Measurements from ENCODE around the gene PTPA. TPM values are rescaled to one million over a fixed set of nuclear protein-coding genes. Genes with fewer than 3 reads are reported as not detected.

Gene PTPA
- total and polyA plus RNA-seq, 2 donors (not counting 3 experiments of a cell fraction or from before 2014, with no cell fraction given): 97.7 to 121 TPM

GRCh38 chr9:129163753-129164152 is 52.5 kb downstream of the PTPA start:
- CTCF ChIA-PET: interaction anchor here (1.9 to 8.2 kb wide), 3 partner anchors 11 to 21 kb away, joined by 5 to 80 read pairs (median 16); no protein-coding TSS in a partner anchor
- H4K20me1 ChIP-seq (replicated peaks; ENCODE audit: control insufficient read depth, extremely low read depth, insufficient read depth, low read length): no peaks in the 10 kb centered on the region
- no peak overlapping the region for H3K4me3 ChIP-seq (replicated peaks in 1 of 3; ENCODE audit: insufficient read depth in 1 of 3, low read depth in 1 of 3, low read length in 3 of 3)
- no peaks in the 10 kb centered on the region for H3K36me3 ChIP-seq (ENCODE audit: control insufficient read depth in 2 of 2, extremely low read depth in 1 of 2, insufficient read depth in 2 of 2, low read length in 2 of 2)
- intact Hi-C loops (cut with micrococcal nuclease) (no loop called here), dilution Hi-C loops (cut with MboI; ENCODE audit: extremely low pct_ligation_motif_present, low sequenced_read_pairs) (no loop called here)
- H3K4me2 ChIP-seq (ENCODE audit: insufficient read depth, low read length): no peak overlapping the region
- no TSS peak for BruUV-seq (replicated peaks)
- no peaks in the 10 kb centered on the region for H3K9me3 ChIP-seq (replicated peaks; ENCODE audit: control insufficient read depth, insufficient read depth, low read length)
- DNase-seq (ENCODE audit: low read depth, low spot score) (no peak), FAIRE-seq (no peak)
- POLR2A ChIA-PET: no interaction called here
- no peaks in the 10 kb centered on the region for H3K27me3 ChIP-seq (ENCODE audit: control insufficient read depth in 2 of 2, insufficient read depth in 2 of 2, low read length in 2 of 2)
- no peak overlapping the region for H3K27ac ChIP-seq (ENCODE audit: insufficient read depth, low read depth, low read length)
- peaks cover 21% of the 10 kb centered on the region for H3K4me1 ChIP-seq (ENCODE audit: control insufficient read depth, extremely low read depth, insufficient read depth, low read length)
- no peaks in the 10 kb centered on the region for H3K79me2 ChIP-seq (ENCODE audit: control insufficient read depth, insufficient read depth, low read length)
- H3K9me1 ChIP-seq (replicated peaks; ENCODE audit: control insufficient read depth, extremely low read depth, insufficient read depth, low read length): no peaks in the 10 kb centered on the region
- no peak overlapping the region for H2AFZ ChIP-seq (ENCODE audit: low read depth, low read length)
- no peak for TF ChIP-seq POLR2A (IDR thresholded peaks at IDR 0.05; ENCODE audit: low read depth, low read length)
- TF ChIP-seq EZH2 (IDR thresholded peaks at IDR 0.05; ENCODE audit: borderline replicate concordance, low read depth, low read length, severe bottlenecking): no peak
- TF ChIP-seq JUN (IDR thresholded peaks at IDR 0.05; ENCODE audit: borderline replicate concordance, insufficient read depth, insufficient read length, low read depth): no peak
- no peak for TF ChIP-seq MAX (IDR thresholded peaks at IDR 0.05; ENCODE audit: insufficient read depth, insufficient read length)
- no peak for TF ChIP-seq FOS (IDR thresholded peaks at IDR 0.05; ENCODE audit: borderline replicate concordance, insufficient read depth, low read length)
- no peak for TF ChIP-seq MYC (IDR thresholded peaks at IDR 0.05; ENCODE audit: low read depth, low read length)
- TF ChIP-seq GATA2 (IDR thresholded peaks at IDR 0.05; ENCODE audit: insufficient read depth, insufficient read length, low read depth, low read length): no peak
- TF ChIP-seq POLR2AphosphoS5 (IDR thresholded peaks at IDR 0.05; ENCODE audit: insufficient read depth, low read depth, low read length): no peak
- no peak for TF ChIP-seq CTCF (IDR thresholded peaks at IDR 0.05; ENCODE audit: extremely low read depth in 1 of 2, insufficient read depth in 1 of 2, low read depth in 1 of 2, low read length in 2 of 2)
- H3K9ac ChIP-seq (replicated peaks; ENCODE audit: extremely low read depth, insufficient read depth, low read length): no peak overlapping the region

Measured in endothelial cell of umbilical vein (primary cell).